ENCODE measurements around the gene DAB1.

DAB1 gene

DNA sequence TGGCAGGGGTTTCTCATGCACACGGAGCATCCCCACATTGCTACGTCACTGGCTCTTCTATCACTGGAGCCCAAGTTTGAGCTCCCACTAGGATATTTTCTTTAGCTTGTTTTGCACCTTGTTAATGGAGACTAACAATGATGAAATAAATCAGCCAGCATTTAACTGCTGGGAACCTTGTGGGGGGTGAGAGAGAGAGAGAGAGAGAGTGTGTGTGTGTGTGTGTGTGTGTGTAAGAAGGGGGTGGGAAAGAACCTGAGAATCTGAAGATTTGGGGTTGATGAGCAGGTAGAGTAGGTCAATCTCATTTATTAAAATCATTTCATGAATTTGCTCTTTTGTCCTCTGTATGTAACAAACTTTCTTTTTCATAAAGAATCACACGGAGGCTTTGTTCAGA is 458.7 kb downstream of the DAB1 start:
- DNase-seq (ENCODE audit: low read depth) = no peak
- in situ Hi-C loops (cut with HindIII; ENCODE audit: low sequenced_read_pairs) = no loop called here
- no peak overlapping the region for H3K4me3 ChIP-seq (ENCODE audit: low read depth, low read length)
- TF ChIP-seq, protein P1, sequence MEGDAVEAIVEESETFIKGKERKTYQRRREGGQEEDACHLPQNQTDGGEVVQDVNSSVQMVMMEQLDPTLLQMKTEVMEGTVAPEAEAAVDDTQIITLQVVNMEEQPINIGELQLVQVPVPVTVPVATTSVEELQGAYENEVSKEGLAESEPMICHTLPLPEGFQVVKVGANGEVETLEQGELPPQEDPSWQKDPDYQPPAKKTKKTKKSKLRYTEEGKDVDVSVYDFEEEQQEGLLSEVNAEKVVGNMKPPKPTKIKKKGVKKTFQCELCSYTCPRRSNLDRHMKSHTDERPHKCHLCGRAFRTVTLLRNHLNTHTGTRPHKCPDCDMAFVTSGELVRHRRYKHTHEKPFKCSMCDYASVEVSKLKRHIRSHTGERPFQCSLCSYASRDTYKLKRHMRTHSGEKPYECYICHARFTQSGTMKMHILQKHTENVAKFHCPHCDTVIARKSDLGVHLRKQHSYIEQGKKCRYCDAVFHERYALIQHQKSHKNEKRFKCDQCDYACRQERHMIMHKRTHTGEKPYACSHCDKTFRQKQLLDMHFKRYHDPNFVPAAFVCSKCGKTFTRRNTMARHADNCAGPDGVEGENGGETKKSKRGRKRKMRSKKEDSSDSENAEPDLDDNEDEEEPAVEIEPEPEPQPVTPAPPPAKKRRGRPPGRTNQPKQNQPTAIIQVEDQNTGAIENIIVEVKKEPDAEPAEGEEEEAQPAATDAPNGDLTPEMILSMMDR (IDR thresholded peaks at IDR 0.05; ENCODE audit: low read depth, low read length, missing control alignments) = no peak

DNA sequence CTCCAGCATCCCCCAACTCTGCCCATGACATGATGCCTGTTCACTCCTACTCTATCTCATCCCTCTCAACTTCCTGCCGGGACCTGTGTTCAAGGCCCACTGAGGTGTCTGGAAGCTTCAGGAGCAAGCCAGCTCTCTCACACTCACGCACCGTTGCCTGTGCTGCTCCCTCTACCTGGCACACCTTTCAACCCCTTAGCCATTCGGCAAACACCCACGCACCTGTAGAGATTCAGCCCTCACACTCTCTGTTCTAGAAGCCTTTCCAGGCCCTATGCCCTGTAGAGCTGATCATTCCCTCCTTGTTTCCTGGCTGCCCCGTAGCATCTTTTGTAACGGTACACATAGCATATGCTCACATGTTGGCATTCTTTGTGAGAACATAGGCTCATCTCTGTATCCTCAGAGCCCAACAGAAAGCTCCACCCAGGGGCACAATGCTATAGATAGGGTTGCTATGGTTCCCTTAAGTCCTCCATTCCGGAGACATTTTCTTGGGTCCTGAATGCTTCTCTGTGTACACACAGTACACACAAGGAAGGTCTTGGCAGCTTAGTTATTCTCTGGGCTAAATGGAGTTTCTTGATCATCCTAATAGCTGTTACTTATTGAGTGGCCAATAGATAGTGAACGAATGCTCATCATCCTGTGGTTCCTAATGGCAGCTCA is 459.4 kb downstream of the DAB1 start:
- in situ Hi-C loops (cut with HindIII; ENCODE audit: low sequenced_read_pairs) = no loop called here
- TF ChIP-seq, protein P1 (IDR thresholded peaks at IDR 0.05; ENCODE audit: low read depth, low read length, missing control alignments) = no peak
- DNase-seq (ENCODE audit: low read depth) = no peak

DNA sequence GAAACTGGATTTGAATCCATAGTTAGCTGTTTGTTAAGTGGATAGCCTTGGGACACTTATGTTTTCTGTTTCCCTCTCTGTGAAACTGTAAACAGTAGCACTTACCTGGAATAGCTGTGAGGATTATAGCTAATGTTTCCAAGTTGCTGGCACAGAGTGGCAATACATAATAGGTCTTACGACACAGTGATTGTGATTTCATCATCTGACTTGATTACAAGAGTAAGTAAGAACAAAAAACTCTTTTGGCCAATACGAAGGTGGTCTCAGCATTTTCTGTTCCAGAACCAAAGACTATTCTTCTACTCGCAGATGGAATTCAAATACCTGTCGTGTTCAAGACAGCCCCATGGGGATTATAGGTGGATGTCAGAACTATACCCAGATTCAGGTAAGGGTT is 460.2 kb downstream of the DAB1 start:
- in situ Hi-C loops (cut with HindIII; ENCODE audit: low sequenced_read_pairs) = no loop called here
- TF ChIP-seq, protein P1 (IDR thresholded peaks at IDR 0.05; ENCODE audit: low read depth, low read length, missing control alignments) = no peak
- H3K4me3 ChIP-seq (ENCODE audit: low read depth, low read length) = no peak overlapping the region
- DNase-seq (ENCODE audit: low read depth) = no peak

More for the DNA sequence above, 459.4 kb downstream of the DAB1 start:
- no peak overlapping the region for H3K4me3 ChIP-seq (ENCODE audit: low read depth, low read length)

DNA sequence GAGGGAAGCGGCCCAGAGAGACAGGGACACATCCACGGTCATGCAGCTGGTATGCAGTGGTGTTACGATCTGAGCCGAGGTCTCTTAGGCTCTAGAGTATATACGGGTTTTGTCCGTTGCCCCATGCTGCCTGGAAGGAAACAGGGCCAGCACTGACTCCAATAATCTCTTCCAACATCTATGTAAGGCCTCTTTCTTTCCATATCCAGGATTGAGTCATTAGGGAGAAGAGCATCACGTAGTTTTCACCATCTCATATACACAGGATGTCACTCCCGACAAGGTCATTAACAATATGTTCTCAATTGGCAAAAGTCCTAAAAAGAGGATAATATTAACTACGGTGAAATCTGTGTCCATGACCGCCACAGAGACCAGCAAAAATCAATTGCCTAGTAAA is 462.4 kb downstream of the DAB1 start:
- TF ChIP-seq, protein P1 (IDR thresholded peaks at IDR 0.05; ENCODE audit: low read depth, low read length, missing control alignments) = no peak
- no peak for DNase-seq (ENCODE audit: low read depth)
- no peak overlapping the region for H3K4me3 ChIP-seq (ENCODE audit: low read depth, low read length)
- in situ Hi-C loops (cut with HindIII; ENCODE audit: low sequenced_read_pairs) = no loop called here

DNA sequence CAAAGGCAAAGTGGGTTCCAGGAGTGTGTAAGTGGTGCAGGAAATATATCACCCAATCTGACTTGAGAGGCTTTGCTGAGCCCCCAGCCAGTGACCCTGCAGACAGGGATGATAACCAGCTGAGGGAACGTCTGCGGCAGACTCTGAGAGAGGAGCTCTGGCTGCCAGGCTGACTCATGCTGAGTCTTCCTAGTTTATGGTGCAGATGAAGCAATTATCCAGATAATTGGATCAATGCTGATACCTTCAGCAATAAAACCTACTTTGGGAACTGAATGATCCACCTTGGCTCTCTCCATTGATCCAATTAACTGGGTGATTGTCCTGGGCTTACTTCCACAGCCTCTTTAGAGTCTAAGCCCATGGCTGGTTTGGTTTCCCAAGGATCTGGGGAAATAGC is 465.3 kb downstream of the DAB1 start:
- TF ChIP-seq, protein P1 (IDR thresholded peaks at IDR 0.05; ENCODE audit: low read depth, low read length, missing control alignments) = no peak
- in situ Hi-C loops (cut with HindIII; ENCODE audit: low sequenced_read_pairs) = no loop called here
- H3K4me3 ChIP-seq (ENCODE audit: low read depth, low read length) = no peak overlapping the region
- DNase-seq (ENCODE audit: low read depth) = no peak

DNA sequence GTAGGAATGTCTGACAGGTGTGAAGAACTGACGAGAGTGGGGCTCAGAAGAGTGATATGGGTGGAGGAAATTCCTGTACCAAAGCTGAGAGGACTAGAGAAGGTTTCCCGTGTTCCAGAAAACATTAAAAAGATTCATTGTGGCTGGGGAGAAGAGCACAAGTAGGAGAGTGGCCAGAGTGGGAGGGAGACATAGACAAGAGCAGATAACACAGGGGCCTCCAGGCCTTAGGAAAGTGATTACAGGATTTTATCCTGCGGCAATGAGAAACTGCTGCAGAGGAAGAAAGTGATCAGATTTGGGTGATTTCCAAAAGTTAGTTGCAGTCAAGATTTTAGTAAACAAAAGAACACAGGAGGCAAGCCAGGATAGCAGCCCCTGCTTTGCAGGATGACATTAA is 465.9 kb downstream of the DAB1 start:
- in situ Hi-C loops (cut with HindIII; ENCODE audit: low sequenced_read_pairs) = no loop called here
- TF ChIP-seq, protein P1 (IDR thresholded peaks at IDR 0.05; ENCODE audit: low read depth, low read length, missing control alignments) = no peak
- H3K4me3 ChIP-seq (ENCODE audit: low read depth, low read length) = no peak overlapping the region
- DNase-seq (ENCODE audit: low read depth) = no peak
